Measurements from ENCODE around the gene REG3A.

Gene REG3A

DNA sequence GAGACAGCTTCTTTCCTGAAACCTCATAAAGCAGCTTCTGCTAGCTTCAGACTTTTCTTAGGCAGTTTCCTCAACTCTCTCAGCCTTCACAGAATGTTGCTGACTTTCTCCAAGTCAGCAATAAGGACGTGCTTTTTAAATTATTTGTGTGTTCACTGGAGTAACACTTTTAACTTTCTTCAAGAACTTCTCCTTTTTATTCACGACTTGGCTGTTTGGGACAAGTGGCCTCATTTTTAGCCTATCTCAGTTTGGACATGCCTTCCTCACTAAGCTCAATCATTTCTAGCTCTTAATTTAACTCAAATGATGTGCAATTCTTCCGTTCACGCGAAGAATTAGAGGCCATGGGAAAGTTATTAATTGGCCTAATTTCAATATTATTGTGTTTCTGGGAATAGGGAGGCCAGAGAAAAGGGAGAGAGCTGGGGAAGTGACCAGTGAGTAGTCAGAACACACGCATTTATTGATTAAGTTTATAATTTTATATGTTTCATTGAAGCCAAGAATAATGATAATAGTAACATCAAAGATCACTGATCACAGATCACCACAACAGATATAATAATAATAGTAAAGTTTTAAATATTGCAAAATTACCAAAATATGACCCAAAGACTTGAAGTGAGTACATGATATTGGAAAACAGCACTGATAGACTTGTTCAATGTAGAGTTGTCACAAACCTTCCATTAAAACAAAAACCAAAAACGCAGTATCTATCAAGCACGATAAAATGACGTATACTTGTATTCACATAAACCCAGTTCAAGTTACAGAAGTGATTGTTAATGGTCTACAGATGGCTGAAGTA is 34.4 kb downstream of the REG3A start:
- WGBS, 2 experiments = 89 to 92% methylated on average over 8 to 9 of the region's 9 CpGs
- Histone ChIP-seq H3K27me3 (ENCODE audit: control insufficient read depth, insufficient read depth, low read length, poor library complexity, severe bottlenecking) (no peaks in the 10 kb centered on the region), H3K27ac (ENCODE audit: insufficient read depth, low read depth, low read length, poor library complexity, severe bottlenecking) (no peak overlapping the region), H3K36me3 (ENCODE audit: control insufficient read depth, insufficient read depth, low read length) (no peaks in the 10 kb centered on the region), H3K9me3 (ENCODE audit: control insufficient read depth, low read length) (no peaks in the 10 kb centered on the region), H3K4me1 (ENCODE audit: control insufficient read depth, insufficient read depth, low read length) (no peaks in the 10 kb centered on the region), H3K4me3 (ENCODE audit: insufficient read depth, low read depth, low read length) (no peak overlapping the region)

DNA sequence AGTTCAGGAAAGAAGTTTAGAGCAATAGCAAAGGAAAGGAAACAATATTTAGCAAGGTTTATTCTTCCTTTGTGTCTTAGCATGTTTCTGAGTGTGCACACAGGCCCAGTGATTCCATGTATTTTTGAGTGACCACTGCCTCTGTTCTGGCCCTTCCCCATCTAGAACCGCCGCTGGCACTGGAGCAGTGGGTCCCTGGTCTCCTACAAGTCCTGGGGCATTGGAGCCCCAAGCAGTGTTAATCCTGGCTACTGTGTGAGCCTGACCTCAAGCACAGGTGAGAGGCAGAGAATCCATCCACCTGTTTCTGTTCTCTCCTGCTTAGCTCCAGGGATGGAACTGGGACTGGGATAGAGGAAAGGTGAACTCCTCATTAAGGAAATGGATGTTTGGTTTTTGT is 36.9 kb downstream of the REG3A start:
- H3K4me3 ChIP-seq (ENCODE audit: insufficient read depth, low read depth, low read length) = no peak overlapping the region
- H3K9me3 ChIP-seq (ENCODE audit: control insufficient read depth, low read length) = no peaks in the 10 kb centered on the region
- no peaks in the 10 kb centered on the region for H3K27me3 ChIP-seq (ENCODE audit: control insufficient read depth, insufficient read depth, low read length, poor library complexity, severe bottlenecking)
- 96 to 100% methylated on average over 2 of the region's 2 CpGs for WGBS, 2 experiments
- H3K4me1 ChIP-seq (ENCODE audit: control insufficient read depth, insufficient read depth, low read length) = no peaks in the 10 kb centered on the region
- H3K36me3 ChIP-seq (ENCODE audit: control insufficient read depth, insufficient read depth, low read length) = no peaks in the 10 kb centered on the region
- no peak overlapping the region for H3K27ac ChIP-seq (ENCODE audit: insufficient read depth, low read depth, low read length, poor library complexity, severe bottlenecking)

- H3K27me3 ChIP-seq (ENCODE audit: control insufficient read depth, insufficient read depth, low read length, poor library complexity, severe bottlenecking) = no peaks in the 10 kb centered on the region
- no peak within 1 kb of the TSS for H3K27ac ChIP-seq (ENCODE audit: insufficient read depth, low read depth, low read length, poor library complexity, severe bottlenecking)
- no peaks in the 10 kb centered on the region for H3K9me3 ChIP-seq (ENCODE audit: control insufficient read depth, low read length)
- 78 to 79% methylated on average over 6 of the region's 6 CpGs for WGBS, 2 experiments
- H3K4me3 ChIP-seq (ENCODE audit: insufficient read depth, low read depth, low read length) = no peak within 1 kb of the TSS
- no peaks in the 10 kb centered on the region for H3K36me3 ChIP-seq (ENCODE audit: control insufficient read depth, insufficient read depth, low read length)
- H3K4me1 ChIP-seq (ENCODE audit: control insufficient read depth, insufficient read depth, low read length) = no peaks in the 10 kb centered on the region
These were observed 39.3 kb downstream of the REG3A start, which contains the start of gene REG1A for GRCh38 chr2:79120194-79120713. TSS of gene REG1A (plus strand) at chr2:79120488. CDS start at chr2:79120862, 374 bp downstream.

DNA sequence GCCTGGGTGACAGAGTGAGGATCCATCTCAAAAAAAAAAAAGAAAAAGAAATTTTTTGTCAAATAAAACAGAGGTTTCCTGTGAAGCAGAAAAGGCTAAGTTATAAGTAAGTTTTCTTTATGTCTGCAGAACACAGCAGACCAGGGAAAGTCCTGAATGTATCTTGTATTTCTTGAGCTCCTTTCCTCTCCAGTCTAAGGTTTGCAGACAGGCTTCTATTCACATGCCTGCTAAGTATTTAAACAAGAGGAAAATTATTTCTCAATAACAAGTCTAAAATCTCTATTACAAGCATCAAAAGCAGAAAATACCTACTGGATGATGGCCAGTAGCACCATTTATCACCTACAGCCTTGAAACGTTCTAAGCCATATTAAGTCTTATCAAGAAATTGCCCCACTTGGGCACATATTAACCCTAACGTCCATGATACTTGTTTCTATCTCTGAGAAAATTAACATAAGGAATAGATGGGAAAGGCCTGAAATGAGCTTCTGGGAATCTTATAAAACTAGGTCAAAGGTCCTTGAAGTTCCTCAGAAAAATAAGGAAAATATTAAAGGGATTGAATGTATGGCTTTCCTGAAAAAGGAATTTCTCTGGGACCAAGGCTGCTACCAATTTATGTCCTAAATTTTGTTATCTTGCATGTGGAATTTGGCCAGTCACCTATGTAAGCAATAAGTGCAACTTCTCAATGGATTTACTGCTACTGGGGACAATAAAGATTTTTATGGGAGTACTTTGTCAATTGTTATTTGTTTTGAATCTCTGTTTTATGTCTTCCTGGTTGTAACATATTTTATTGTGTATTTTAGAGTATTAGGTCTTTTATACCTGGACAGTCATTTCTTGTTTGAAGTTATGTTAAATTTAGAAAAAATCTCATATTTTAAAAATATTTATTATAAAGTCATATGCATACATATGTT is 42.3 kb downstream of the REG3A start:
- Histone ChIP-seq H3K36me3 (ENCODE audit: control insufficient read depth, insufficient read depth, low read length) (no peaks in the 10 kb centered on the region), H3K27me3 (ENCODE audit: control insufficient read depth, insufficient read depth, low read length, poor library complexity, severe bottlenecking) (no peaks in the 10 kb centered on the region), H3K9me3 (ENCODE audit: control insufficient read depth, low read length) (no peaks in the 10 kb centered on the region), H3K4me1 (ENCODE audit: control insufficient read depth, insufficient read depth, low read length) (no peaks in the 10 kb centered on the region), H3K27ac (ENCODE audit: insufficient read depth, low read depth, low read length, poor library complexity, severe bottlenecking) (no peak overlapping the region), H3K4me3 (ENCODE audit: insufficient read depth, low read depth, low read length) (no peak overlapping the region)
- 88 to 96% methylated on average over 2 of the region's 2 CpGs for WGBS, 2 experiments

GRCh38 chr2:79114797-79115494 is 44.6 kb downstream of the REG3A start:
- H3K36me3 ChIP-seq (ENCODE audit: control insufficient read depth, insufficient read depth, low read length) = no peaks in the 10 kb centered on the region
- no peaks in the 10 kb centered on the region for H3K27me3 ChIP-seq (ENCODE audit: control insufficient read depth, insufficient read depth, low read length, poor library complexity, severe bottlenecking)
- WGBS, 2 experiments = 88 to 93% methylated on average over 3 of the region's 3 CpGs
- no peaks in the 10 kb centered on the region for H3K9me3 ChIP-seq (ENCODE audit: control insufficient read depth, low read length)
- no peak overlapping the region for H3K27ac ChIP-seq (ENCODE audit: insufficient read depth, low read depth, low read length, poor library complexity, severe bottlenecking)
- no peaks in the 10 kb centered on the region for H3K4me1 ChIP-seq (ENCODE audit: control insufficient read depth, insufficient read depth, low read length)
- no peak overlapping the region for H3K4me3 ChIP-seq (ENCODE audit: insufficient read depth, low read depth, low read length)

DNA sequence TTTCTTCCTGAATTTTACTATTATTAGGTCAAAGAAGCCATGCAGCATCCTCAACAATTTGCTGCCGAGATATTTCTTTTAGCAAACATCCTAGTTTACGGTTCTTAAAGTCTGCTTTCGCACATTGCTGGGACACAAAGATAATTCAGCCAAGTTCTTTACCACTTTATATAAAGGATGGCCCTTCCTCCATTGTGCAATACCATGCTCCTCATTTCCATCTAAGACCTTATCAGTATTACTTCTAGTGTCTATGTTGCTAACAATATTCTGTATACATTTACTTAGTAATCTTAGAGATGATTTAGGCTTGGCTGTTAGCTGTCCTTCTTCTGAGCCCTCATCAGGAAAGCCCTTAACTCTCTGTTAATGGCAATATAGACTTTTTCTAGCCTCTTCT is 47.3 kb downstream of the REG3A start:
- H3K36me3 ChIP-seq (ENCODE audit: control insufficient read depth, insufficient read depth, low read length) = no peaks in the 10 kb centered on the region
- no peak overlapping the region for H3K27ac ChIP-seq (ENCODE audit: insufficient read depth, low read depth, low read length, poor library complexity, severe bottlenecking)
- no peak overlapping the region for H3K4me3 ChIP-seq (ENCODE audit: insufficient read depth, low read depth, low read length)
- WGBS, 2 experiments = 96 to 98% methylated on average over 3 of the region's 3 CpGs
- no peaks in the 10 kb centered on the region for H3K4me1 ChIP-seq (ENCODE audit: control insufficient read depth, insufficient read depth, low read length)
- no peaks in the 10 kb centered on the region for H3K27me3 ChIP-seq (ENCODE audit: control insufficient read depth, insufficient read depth, low read length, poor library complexity, severe bottlenecking)
- no peaks in the 10 kb centered on the region for H3K9me3 ChIP-seq (ENCODE audit: control insufficient read depth, low read length)
